IMR-90 (cell line): ENCODE measurements around the gene MARCOL. TPM values are rescaled to one million over a fixed set of nuclear protein-coding genes. Genes with fewer than 3 reads are reported as not detected.

Experiments
- ATAC-seq: fragments of 200-7000 bp; cut with Tn5 transposase; 2 replicates; pipeline ENCODE4 v1.9.1; 2020; ENCODE audit warnings: low read depth, mild to moderate bottlenecking, moderate library complexity
- BruUV-seq: library from RNA; stranded (reverse); fragments of 400-500 nt; replicated peaks from 2 replicates; lab custom pipeline; 2021; lab: Mats Ljungman, UMichigan
- CTCF ChIA-PET: fragments of 300-600 bp; formaldehyde crosslinking; extraction: SDS; loops from one replicate; lab custom pipeline; 2021; ENCODE audit warnings: antibody characterized with exemption; lab: Yijun Ruan, JAX
- POLR2A ChIA-PET: fragments of 300-600 bp; sonication (Branson Sonifier 250); formaldehyde crosslinking; loops from one replicate; lab custom pipeline; 2022; ENCODE audit warnings: antibody characterized with exemption; ENCODE audit not compliant: unreplicated experiment; lab: Charles Lee
- DNase-seq: peaks from one replicate; pipeline ENCODE4 v3.0.0; 2013
- H2AFZ ChIP-seq: replicated peaks from 2 replicates; pipeline ENCODE3; 2013; ENCODE audit warnings: low read length, mild to moderate bottlenecking; ENCODE audit not compliant: poor library complexity
- H2AK5ac ChIP-seq: 2 replicates; pipeline ENCODE4 v1.6.1; 2013; ENCODE audit warnings: low read depth, low read length, inconsistent platforms
- H2AK9ac ChIP-seq: replicated peaks from 2 replicates; pipeline ENCODE3; 2013; ENCODE audit warnings: mild to moderate bottlenecking, low read depth, low read length, moderate library complexity; ENCODE audit not compliant: poor library complexity
- H2BK120ac ChIP-seq: 2 replicates; pipeline ENCODE4 v1.6.1; 2013; ENCODE audit warnings: low read depth, low read length, inconsistent platforms
- H2BK15ac ChIP-seq: 3 replicates; pipeline ENCODE4 v1.6.1; 2013; ENCODE audit warnings: low read depth, low read length, inconsistent platforms
- H2BK20ac ChIP-seq: 2 replicates; pipeline ENCODE4 v1.6.1; 2013; ENCODE audit warnings: low read depth, mild to moderate bottlenecking, inconsistent platforms, low read length, moderate library complexity
- H2BK5ac ChIP-seq: 2 replicates; pipeline ENCODE4 v1.6.1; 2013; ENCODE audit warnings: mild to moderate bottlenecking, low read depth, low read length, inconsistent platforms; ENCODE audit not compliant: poor library complexity, severe bottlenecking
- H3K14ac ChIP-seq: replicated peaks from 2 replicates; pipeline ENCODE4 v1.6.1; 2013; ENCODE audit warnings: low read depth, low read length, inconsistent platforms
- H3K18ac ChIP-seq: 2 replicates; pipeline ENCODE4 v1.6.1; 2013; ENCODE audit warnings: low read depth, low read length, control low read depth
- H3K23ac ChIP-seq: 2 replicates; pipeline ENCODE4 v1.6.1; 2013; ENCODE audit warnings: low read depth, low read length, inconsistent platforms
- H3K27ac ChIP-seq: 2 replicates; pipeline ENCODE4 v1.5.1; 2013; ENCODE audit warnings: mild to moderate bottlenecking, control low read depth, low read length; ENCODE audit not compliant: insufficient read depth
- H3K27me3 ChIP-seq: 2 replicates; pipeline ENCODE4 v1.6.1; 2013; ENCODE audit warnings: low read length; ENCODE audit not compliant: control insufficient read depth, insufficient read depth
- H3K36me3 ChIP-seq: 2 replicates; pipeline ENCODE4 v1.6.1; 2013; ENCODE audit warnings: low read length, mixed read lengths; ENCODE audit not compliant: control insufficient read depth, insufficient read depth
- H3K4ac ChIP-seq: 2 replicates; pipeline ENCODE4 v1.6.1; 2013; ENCODE audit warnings: low read depth, low read length, inconsistent platforms
- H3K4me1 ChIP-seq: 2 replicates; pipeline ENCODE4 v1.6.1; 2013; ENCODE audit warnings: low read length, mixed read lengths; ENCODE audit not compliant: control insufficient read depth, insufficient read depth
- H3K4me2 ChIP-seq: 2 replicates; pipeline ENCODE4 v1.6.1; 2013; ENCODE audit warnings: low read depth, mild to moderate bottlenecking, control low read depth, low read length, moderate library complexity
- H3K4me3 ChIP-seq: 2 replicates; pipeline ENCODE4 v1.5.1; 2013; ENCODE audit warnings: low read depth, mild to moderate bottlenecking, control low read depth, low read length, moderate library complexity; ENCODE audit not compliant: insufficient read depth
- H3K56ac ChIP-seq: 2 replicates; pipeline ENCODE4 v1.6.1; 2013; ENCODE audit warnings: low read length, inconsistent platforms; ENCODE audit not compliant: insufficient read depth; ENCODE audit errors: extremely low read depth
- H3K79me1 ChIP-seq, 2 experiments: 2 replicates each; pipeline ENCODE4 v1.6.1; 2013; ENCODE audit warnings: low read length in 2 of 2, inconsistent platforms in 1 of 2, low read depth in 1 of 2
- H3K9ac ChIP-seq: 2 replicates; pipeline ENCODE4 v1.6.1; 2013; ENCODE audit warnings: low read depth, low read length, control low read depth
- H3K9me1 ChIP-seq: 2 replicates; pipeline ENCODE4 v1.6.1; 2013; ENCODE audit warnings: low read length, inconsistent platforms; ENCODE audit not compliant: insufficient read depth
- H3K9me3 ChIP-seq: 2 replicates; pipeline ENCODE4 v1.6.1; 2013; ENCODE audit warnings: low read length; ENCODE audit not compliant: control insufficient read depth, insufficient read depth
- H4K20me1 ChIP-seq: 2 replicates; pipeline ENCODE4 v1.6.1; 2013; ENCODE audit warnings: low read length, inconsistent platforms; ENCODE audit not compliant: insufficient read depth
- H4K5ac ChIP-seq: 2 replicates; pipeline ENCODE4 v1.6.1; 2013; ENCODE audit warnings: mild to moderate bottlenecking, low read depth, low read length, control low read depth
- H4K8ac ChIP-seq, 2 experiments: 2 replicates each; pipeline ENCODE4 v1.6.1; 2013; ENCODE audit warnings: low read depth in 2 of 2, low read length in 2 of 2, control low read depth in 1 of 2, inconsistent platforms in 1 of 2
- H4K91ac ChIP-seq: 2 replicates; pipeline ENCODE4 v1.6.1; 2013; ENCODE audit warnings: low read depth, low read length, inconsistent platforms; ENCODE audit not compliant: insufficient read depth
- CEBPB ChIP-seq: IDR thresholded peaks from 2 replicates; pipeline ENCODE4 v1.6.1; 2012; ENCODE audit warnings: low read depth, low read length, improper control_type of control experiment
- CHD1 ChIP-seq: IDR thresholded peaks from 2 replicates; pipeline ENCODE4 v1.6.1; 2012; ENCODE audit warnings: low read depth, low read length, improper control_type of control experiment
- CTCF ChIP-seq: conservative IDR thresholded peaks from 2 replicates; pipeline ENCODE4 v1.5.1; 2012; ENCODE audit warnings: mild to moderate bottlenecking, low read depth, low read length, improper control_type of control experiment
- FOS ChIP-seq: fragments of 150-350 bp; IDR thresholded peaks from 2 replicates; pipeline ENCODE4 v1.6.1; 2016; ENCODE audit warnings: low read depth, low read length
- MAFK ChIP-seq: IDR thresholded peaks from 2 replicates; pipeline ENCODE4 v1.6.1; 2012; ENCODE audit warnings: low read depth, low read length, improper control_type of control experiment
- NFE2L2 ChIP-seq: fragments of 150-350 bp; IDR thresholded peaks from 2 replicates; pipeline ENCODE4 v1.6.1; 2016; ENCODE audit warnings: low read depth, mild to moderate bottlenecking, low read length
- SMC3 ChIP-seq: fragments of 150-350 bp; IDR thresholded peaks from 2 replicates; pipeline ENCODE4 v1.6.1; 2016; ENCODE audit warnings: low read depth, mild to moderate bottlenecking, antibody characterized with exemption, low read length, moderate library complexity
- dilution Hi-C: fragments of 300-500 bp; cut with HindIII; formaldehyde crosslinking; loops from one replicate; pipeline ENCODE4 v1.14.3; 2018; ENCODE audit warnings: low sequenced_read_pairs; ENCODE audit not compliant: unreplicated experiment
- in situ Hi-C: fragments of 300-500 bp; cut with MboI; formaldehyde crosslinking; loops from 3 replicates; pipeline ENCODE4 v1.14.3; 2019; ENCODE audit warnings: low sequenced_read_pairs, inconsistent platforms, mixed read lengths
- intact Hi-C: fragments of 100-400 bp; cut with micrococcal nuclease; formaldehyde crosslinking; loops from 2 replicates; pipeline ENCODE4 v1.10.0; 2022
- polyA plus RNA-seq, 3 experiments: library from polyadenylated mRNA; depleted of rRNA; stranded (reverse); fragments of >200 nt; gene quantifications; 2 replicates each; pipeline ENCODE4 v1.2.3, GENCODE V29; 2012; ENCODE audit warnings: low replicate concordance in 1 of 3
- total RNA-seq: library from RNA; depleted of rRNA; stranded (reverse); fragments of >200 nt; gene quantifications from 2 replicates; pipeline ENCODE4 v1.2.3, GENCODE V29; 2012

MARCOL gene
- total and polyA plus RNA-seq, 2 of the 4 experiments (the other 2 are of a cell fraction), result not detected

- no peak overlapping the region for H4K91ac ChIP-seq
- BruUV-seq, result no TSS peak
- H2BK5ac ChIP-seq, result no peak overlapping the region
- no peak overlapping the region for H3K4me2 ChIP-seq
- ATAC-seq (no peak), DNase-seq (no peak)
- no peaks in the 10 kb centered on the region for H3K4me1 ChIP-seq
- ChIA-PET POLR2A (no interaction called here), CTCF (no interaction called here)
- no peak overlapping the region for H3K4me3 ChIP-seq
- H2BK20ac ChIP-seq, result no peak overlapping the region
- H3K27ac ChIP-seq, result no peak overlapping the region
- no peak overlapping the region for H3K9ac ChIP-seq
- no peak overlapping the region for H4K8ac ChIP-seq
- no peak overlapping the region for H2AK9ac ChIP-seq
- TF ChIP-seq MAFK (no peak), CTCF (no peak), CEBPB (no peak), FOS (no peak), NFE2L2 (no peak), CHD1 (no peak), SMC3 (no peak)
- H4K5ac ChIP-seq, result no peak overlapping the region
- no peak overlapping the region for H2AK5ac ChIP-seq
- no peak overlapping the region for H3K18ac ChIP-seq
- no peak overlapping the region for H2BK120ac ChIP-seq
- no peak overlapping the region for H2AFZ ChIP-seq
- no peak overlapping the region for H3K14ac ChIP-seq
- in situ Hi-C loops (no loop called here), intact Hi-C loops (no loop called here), dilution Hi-C loops (no loop called here)
- H3K9me1 ChIP-seq, result no peaks in the 10 kb centered on the region
- H4K20me1 ChIP-seq, result no peaks in the 10 kb centered on the region
- no peaks in the 10 kb centered on the region for H3K79me1 ChIP-seq
- H2BK15ac ChIP-seq, result no peak overlapping the region
- no peak overlapping the region for H3K23ac ChIP-seq
- H3K9me3 ChIP-seq, result no peaks in the 10 kb centered on the region; the same call in 1 of the 2 replicates
- no peaks in the 10 kb centered on the region for H3K27me3 ChIP-seq
- H3K56ac ChIP-seq, result no peak overlapping the region
- H3K4ac ChIP-seq, result no peak overlapping the region
- no peaks in the 10 kb centered on the region for H3K36me3 ChIP-seq
Measured at GRCh38 chr5:148255456-148255855, 17.1 kb downstream of the MARCOL start.
